Measurements from ENCODE around the gene KRT80.

KRT80 gene

GRCh38 chr12:52144512-52145227 is 47.1 kb downstream of the KRT80 start:
- no peak for DNase-seq (ENCODE audit: low read depth)
- TF ChIP-seq CTCF (IDR thresholded peaks at IDR 0.05; ENCODE audit: control insufficient read depth, extremely low read depth, insufficient read depth) = no peak
- H3K4me3 ChIP-seq (ENCODE audit: low read depth, low read length) = no peak overlapping the region

GRCh38 chr12:52142431-52142830 is 49.4 kb downstream of the KRT80 start:
- DNase-seq (ENCODE audit: low read depth) = no peak
- TF ChIP-seq CTCF (IDR thresholded peaks at IDR 0.05; ENCODE audit: control insufficient read depth, extremely low read depth, insufficient read depth) = no peak
- no peak overlapping the region for H3K4me3 ChIP-seq (ENCODE audit: low read depth, low read length)

- TF ChIP-seq CTCF (IDR thresholded peaks at IDR 0.05; ENCODE audit: control insufficient read depth, extremely low read depth, insufficient read depth) = no peak
- DNase-seq (ENCODE audit: low read depth) = no peak
Observed at GRCh38 chr12:52141875-52142274, 49.9 kb downstream of the KRT80 start.

GRCh38 chr12:52141306-52141705 is 50.5 kb downstream of the KRT80 start:
- no peak for TF ChIP-seq CTCF (IDR thresholded peaks at IDR 0.05; ENCODE audit: control insufficient read depth, extremely low read depth, insufficient read depth)
- H3K4me3 ChIP-seq (ENCODE audit: low read depth, low read length) = no peak overlapping the region
- no peak for DNase-seq (ENCODE audit: low read depth)

More at GRCh38 chr12:52141875-52142274, 49.9 kb downstream of the KRT80 start:
- no peak overlapping the region for H3K4me3 ChIP-seq (ENCODE audit: low read depth, low read length)

GRCh38 chr12:52139579-52140062 is 52.2 kb downstream of the KRT80 start:
- no peak for DNase-seq (ENCODE audit: low read depth)
- peak; percentile 95 for TF ChIP-seq CTCF (IDR thresholded peaks at IDR 0.05; ENCODE audit: control insufficient read depth, extremely low read depth, insufficient read depth)
- H3K4me3 ChIP-seq (ENCODE audit: low read depth, low read length) = no peak overlapping the region

- no peak overlapping the region for H3K4me3 ChIP-seq (ENCODE audit: low read depth, low read length)
- TF ChIP-seq CTCF (IDR thresholded peaks at IDR 0.05; ENCODE audit: control insufficient read depth, extremely low read depth, insufficient read depth) = no peak
Observed at GRCh38 chr12:52139147-52139546, 52.7 kb downstream of the KRT80 start.

GRCh38 chr12:52137746-52138145 is 54.1 kb downstream of the KRT80 start:
- no peak overlapping the region for H3K4me3 ChIP-seq (ENCODE audit: low read depth, low read length)
- TF ChIP-seq CTCF (IDR thresholded peaks at IDR 0.05; ENCODE audit: control insufficient read depth, extremely low read depth, insufficient read depth) = no peak
- no peak for DNase-seq (ENCODE audit: low read depth)

More at GRCh38 chr12:52139147-52139546, 52.7 kb downstream of the KRT80 start:
- no peak for DNase-seq (ENCODE audit: low read depth)

All from LNCaP clone FGC (cell line).